Measurements from ENCODE around the gene CCDC188. TPM values are rescaled to one million over a fixed set of nuclear protein-coding genes. Genes with fewer than 3 reads are reported as not detected.

CCDC188 gene
- total RNA-seq, 1 experiment from 2014 or later = not detected

DNA sequence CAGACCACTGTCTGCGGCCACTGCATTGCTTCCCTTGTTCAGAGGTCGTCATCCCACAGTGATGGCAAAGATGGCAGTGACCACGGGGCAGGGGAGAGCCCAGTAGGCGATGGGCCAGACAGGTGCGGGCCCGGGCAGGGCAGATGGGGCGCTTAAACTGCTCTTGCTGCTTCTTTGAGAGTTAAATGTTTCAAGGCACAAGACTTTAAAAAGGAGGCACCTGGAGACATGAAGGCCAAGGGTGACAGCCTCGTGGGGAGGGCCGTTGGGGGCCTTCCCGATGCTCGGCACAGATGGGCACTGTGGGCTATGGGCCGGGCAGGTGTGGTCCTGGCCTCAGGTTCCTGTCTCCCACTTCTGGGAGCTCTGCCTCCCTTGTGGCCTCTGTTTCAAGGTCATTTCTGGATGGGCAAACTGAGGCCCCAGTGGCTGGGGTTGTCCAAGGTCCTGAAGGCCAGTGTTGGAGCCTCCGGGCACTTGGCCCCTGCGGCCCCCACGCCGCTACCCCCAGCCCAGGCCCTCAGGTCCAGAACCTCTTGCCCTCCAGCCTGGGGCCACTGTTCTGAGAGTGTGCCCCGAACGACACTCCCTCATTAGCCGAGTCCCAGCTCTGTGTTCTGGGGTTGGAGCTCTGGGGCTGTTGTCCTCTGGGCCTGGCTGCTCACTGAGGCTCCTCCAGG lies 16.9 kb upstream of the CCDC188 start:
- TF ChIP-seq RORB (CRISPR knock-in tag; IDR thresholded peaks at IDR 0.05) = no peak
- no peak for TF ChIP-seq ZBTB21 (CRISPR knock-in tag; IDR thresholded peaks at IDR 0.05; ENCODE audit: borderline replicate concordance)
- TF ChIP-seq, protein P1, sequence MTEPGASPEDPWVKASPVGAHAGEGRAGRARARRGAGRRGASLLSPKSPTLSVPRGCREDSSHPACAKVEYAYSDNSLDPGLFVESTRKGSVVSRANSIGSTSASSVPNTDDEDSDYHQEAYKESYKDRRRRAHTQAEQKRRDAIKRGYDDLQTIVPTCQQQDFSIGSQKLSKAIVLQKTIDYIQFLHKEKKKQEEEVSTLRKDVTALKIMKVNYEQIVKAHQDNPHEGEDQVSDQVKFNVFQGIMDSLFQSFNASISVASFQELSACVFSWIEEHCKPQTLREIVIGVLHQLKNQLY (CRISPR knock-in tag; IDR thresholded peaks at IDR 0.05) = no peak
- TF ChIP-seq, protein P2, sequence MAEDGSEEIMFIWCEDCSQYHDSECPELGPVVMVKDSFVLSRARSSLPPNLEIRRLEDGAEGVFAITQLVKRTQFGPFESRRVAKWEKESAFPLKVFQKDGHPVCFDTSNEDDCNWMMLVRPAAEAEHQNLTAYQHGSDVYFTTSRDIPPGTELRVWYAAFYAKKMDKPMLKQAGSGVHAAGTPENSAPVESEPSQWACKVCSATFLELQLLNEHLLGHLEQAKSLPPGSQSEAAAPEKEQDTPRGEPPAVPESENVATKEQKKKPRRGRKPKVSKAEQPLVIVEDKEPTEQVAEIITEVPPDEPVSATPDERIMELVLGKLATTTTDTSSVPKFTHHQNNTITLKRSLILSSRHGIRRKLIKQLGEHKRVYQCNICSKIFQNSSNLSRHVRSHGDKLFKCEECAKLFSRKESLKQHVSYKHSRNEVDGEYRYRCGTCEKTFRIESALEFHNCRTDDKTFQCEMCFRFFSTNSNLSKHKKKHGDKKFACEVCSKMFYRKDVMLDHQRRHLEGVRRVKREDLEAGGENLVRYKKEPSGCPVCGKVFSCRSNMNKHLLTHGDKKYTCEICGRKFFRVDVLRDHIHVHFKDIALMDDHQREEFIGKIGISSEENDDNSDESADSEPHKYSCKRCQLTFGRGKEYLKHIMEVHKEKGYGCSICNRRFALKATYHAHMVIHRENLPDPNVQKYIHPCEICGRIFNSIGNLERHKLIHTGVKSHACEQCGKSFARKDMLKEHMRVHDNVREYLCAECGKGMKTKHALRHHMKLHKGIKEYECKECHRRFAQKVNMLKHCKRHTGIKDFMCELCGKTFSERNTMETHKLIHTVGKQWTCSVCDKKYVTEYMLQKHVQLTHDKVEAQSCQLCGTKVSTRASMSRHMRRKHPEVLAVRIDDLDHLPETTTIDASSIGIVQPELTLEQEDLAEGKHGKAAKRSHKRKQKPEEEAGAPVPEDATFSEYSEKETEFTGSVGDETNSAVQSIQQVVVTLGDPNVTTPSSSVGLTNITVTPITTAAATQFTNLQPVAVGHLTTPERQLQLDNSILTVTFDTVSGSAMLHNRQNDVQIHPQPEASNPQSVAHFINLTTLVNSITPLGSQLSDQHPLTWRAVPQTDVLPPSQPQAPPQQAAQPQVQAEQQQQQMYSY (CRISPR knock-in tag; IDR thresholded peaks at IDR 0.05) = no peak
- no peak for TF ChIP-seq ELF4 (CRISPR knock-in tag; IDR thresholded peaks at IDR 0.05; ENCODE audit: low read depth)
- TF ChIP-seq ERG (CRISPR knock-in tag; IDR thresholded peaks at IDR 0.05) = no peak
- TF ChIP-seq, protein P3, sequence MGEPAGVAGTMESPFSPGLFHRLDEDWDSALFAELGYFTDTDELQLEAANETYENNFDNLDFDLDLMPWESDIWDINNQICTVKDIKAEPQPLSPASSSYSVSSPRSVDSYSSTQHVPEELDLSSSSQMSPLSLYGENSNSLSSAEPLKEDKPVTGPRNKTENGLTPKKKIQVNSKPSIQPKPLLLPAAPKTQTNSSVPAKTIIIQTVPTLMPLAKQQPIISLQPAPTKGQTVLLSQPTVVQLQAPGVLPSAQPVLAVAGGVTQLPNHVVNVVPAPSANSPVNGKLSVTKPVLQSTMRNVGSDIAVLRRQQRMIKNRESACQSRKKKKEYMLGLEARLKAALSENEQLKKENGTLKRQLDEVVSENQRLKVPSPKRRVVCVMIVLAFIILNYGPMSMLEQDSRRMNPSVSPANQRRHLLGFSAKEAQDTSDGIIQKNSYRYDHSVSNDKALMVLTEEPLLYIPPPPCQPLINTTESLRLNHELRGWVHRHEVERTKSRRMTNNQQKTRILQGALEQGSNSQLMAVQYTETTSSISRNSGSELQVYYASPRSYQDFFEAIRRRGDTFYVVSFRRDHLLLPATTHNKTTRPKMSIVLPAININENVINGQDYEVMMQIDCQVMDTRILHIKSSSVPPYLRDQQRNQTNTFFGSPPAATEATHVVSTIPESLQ (CRISPR knock-in tag; IDR thresholded peaks at IDR 0.05) = no peak
- TF ChIP-seq, protein P4, sequence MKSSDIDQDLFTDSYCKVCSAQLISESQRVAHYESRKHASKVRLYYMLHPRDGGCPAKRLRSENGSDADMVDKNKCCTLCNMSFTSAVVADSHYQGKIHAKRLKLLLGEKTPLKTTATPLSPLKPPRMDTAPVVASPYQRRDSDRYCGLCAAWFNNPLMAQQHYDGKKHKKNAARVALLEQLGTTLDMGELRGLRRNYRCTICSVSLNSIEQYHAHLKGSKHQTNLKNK (CRISPR knock-in tag; IDR thresholded peaks at IDR 0.05) = no peak
- Mint-ChIP-seq H3K9me3 (peaks cover 4% of the 10 kb centered on the region), H3K4me1 (no peaks in the 10 kb centered on the region), H3K27me3 (ENCODE audit: low read depth) (no peaks in the 10 kb centered on the region), H3K4me3 (no peak overlapping the region), H3K27ac (no peak overlapping the region), H3K36me3 (peaks cover 2% of the 10 kb centered on the region; the same call in 1 of the 2 replicates)
- no peak for DNase-seq (ENCODE audit: low spot score)
- ChIA-PET CTCF (interaction anchor here (0.6 to 2.2 kb wide), 7 partner anchors 9 to 116 kb away, joined by 3 to 9 read pairs (median 6); no protein-coding TSS in a partner anchor), POLR2A (no interaction called here)
- ATAC-seq = no peak

DNA sequence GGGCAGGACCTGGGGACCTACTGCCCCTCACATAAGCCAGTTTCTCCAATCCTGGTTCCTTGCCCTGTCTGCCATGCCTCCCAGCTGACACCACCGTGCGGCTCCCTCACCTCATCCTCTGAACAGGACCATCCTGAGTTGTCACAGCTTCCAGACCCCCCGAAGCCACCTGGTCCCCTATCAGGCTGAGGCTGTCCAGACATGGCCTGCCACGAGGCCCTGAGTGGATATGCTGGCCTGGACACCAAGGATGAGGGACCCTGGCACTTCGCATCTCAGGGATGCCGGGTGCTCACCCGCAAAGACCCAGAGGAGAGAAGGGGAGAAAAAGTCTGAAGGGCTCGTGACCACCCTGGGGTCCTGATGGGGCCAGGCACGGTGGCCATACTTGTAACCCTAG lies 15.8 kb upstream of the CCDC188 start:
- CTCF ChIA-PET = interaction anchor here (1.8 kb wide), 1 partner anchor 13 kb away, joined by 6 read pairs; no protein-coding TSS in a partner anchor
- no peak for ATAC-seq
- Mint-ChIP-seq H3K27me3 (ENCODE audit: low read depth) (no peaks in the 10 kb centered on the region), H3K4me1 (no peaks in the 10 kb centered on the region), H3K27ac (no peak overlapping the region), H3K9me3 (peaks cover 4% of the 10 kb centered on the region), H3K36me3 (peaks cover 2% of the 10 kb centered on the region; the same call in 1 of the 2 replicates), H3K4me3 (no peak overlapping the region)
- POLR2A ChIA-PET = no interaction called here
- no peak for DNase-seq (ENCODE audit: low spot score)
- TF ChIP-seq, protein P5, sequence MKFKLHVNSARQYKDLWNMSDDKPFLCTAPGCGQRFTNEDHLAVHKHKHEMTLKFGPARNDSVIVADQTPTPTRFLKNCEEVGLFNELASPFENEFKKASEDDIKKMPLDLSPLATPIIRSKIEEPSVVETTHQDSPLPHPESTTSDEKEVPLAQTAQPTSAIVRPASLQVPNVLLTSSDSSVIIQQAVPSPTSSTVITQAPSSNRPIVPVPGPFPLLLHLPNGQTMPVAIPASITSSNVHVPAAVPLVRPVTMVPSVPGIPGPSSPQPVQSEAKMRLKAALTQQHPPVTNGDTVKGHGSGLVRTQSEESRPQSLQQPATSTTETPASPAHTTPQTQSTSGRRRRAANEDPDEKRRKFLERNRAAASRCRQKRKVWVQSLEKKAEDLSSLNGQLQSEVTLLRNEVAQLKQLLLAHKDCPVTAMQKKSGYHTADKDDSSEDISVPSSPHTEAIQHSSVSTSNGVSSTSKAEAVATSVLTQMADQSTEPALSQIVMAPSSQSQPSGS (CRISPR knock-in tag; IDR thresholded peaks at IDR 0.05; ENCODE audit: borderline replicate concordance, low read depth) = no peak
- TF ChIP-seq ZNF671 (CRISPR knock-in tag; IDR thresholded peaks at IDR 0.05) = no peak
- TF ChIP-seq FOXP4 (CRISPR knock-in tag; IDR thresholded peaks at IDR 0.05) = no peak
- TF ChIP-seq FOXP1 (CRISPR knock-in tag; IDR thresholded peaks at IDR 0.05; ENCODE audit: borderline replicate concordance) = no peak
- no peak for TF ChIP-seq TP53 (CRISPR knock-in tag; IDR thresholded peaks at IDR 0.05)
- no peak for TF ChIP-seq ZNF263 (CRISPR knock-in tag; IDR thresholded peaks at IDR 0.05; ENCODE audit: low read depth)
- TF ChIP-seq ZNF317 (CRISPR knock-in tag; IDR thresholded peaks at IDR 0.05; ENCODE audit: borderline replicate concordance, low read depth) = no peak
- TF ChIP-seq AR (CRISPR knock-in tag; IDR thresholded peaks at IDR 0.05) = no peak
- TF ChIP-seq ESRRA (CRISPR knock-in tag; IDR thresholded peaks at IDR 0.05; ENCODE audit: borderline replicate concordance) = no peak
- no peak for TF ChIP-seq JAZF1 (CRISPR knock-in tag; IDR thresholded peaks at IDR 0.05)
- no peak for TF ChIP-seq NFE2L1 (CRISPR knock-in tag; IDR thresholded peaks at IDR 0.05)

All from WTC11 (cell line).